Endometrium (tissue), 2 donors: ENCODE results near the gene ZCCHC12.
A peak's percentile ranks its signal among the peaks of the same experiment; 100 is the strongest.
"Not testable (repeated sequence)": the region's sequence is repeated elsewhere in the genome, so short reads cannot be mapped to it uniquely, and the experiment has no call there.

ENCODE experiments used
- FAIRE-seq: peaks from 2 replicates; lab custom pipeline; 2012; peaks lifted over from hg19 to GRCh38; lab: Jason Lieb, UNC
- donor health status: control.
- donor health status: control.

The ZCCHC12 gene

GRCh38 chrX:118823263-118824172 lies at the start of gene ZCCHC12:
ZCCHC12 (plus strand) TSS chrX:118823824; CDS start chrX:118825245, 1,421 bp downstream.
- no peak for FAIRE-seq

GRCh38 chrX:118779581-118779980 lies 44.0 kb upstream of the ZCCHC12 start:
- no peak for FAIRE-seq

GRCh38 chrX:118780509-118780908 lies 43.1 kb upstream of the ZCCHC12 start:
- no peak for FAIRE-seq

GRCh38 chrX:118780911-118781310 lies 42.7 kb upstream of the ZCCHC12 start:
- no peak for FAIRE-seq

GRCh38 chrX:118795528-118796280 lies 27.9 kb upstream of the ZCCHC12 start:
- peak; percentile 79 for FAIRE-seq

- FAIRE-seq, result no peak
Observed at GRCh38 chrX:118802857-118803256, 20.8 kb upstream of the ZCCHC12 start.

- no peak for FAIRE-seq
Observed at GRCh38 chrX:118807151-118808017, 16.2 kb upstream of the ZCCHC12 start.

GRCh38 chrX:118817257-118817656 lies 6.4 kb upstream of the ZCCHC12 start:
- not testable (repeated sequence) for FAIRE-seq

- FAIRE-seq, result no peak
Observed at GRCh38 chrX:118824173-118824730, 628 bp downstream of the ZCCHC12 start.

GRCh38 chrX:118825227-118825626 lies 1.6 kb downstream of the ZCCHC12 start:
- FAIRE-seq, result no peak

GRCh38 chrX:118839334-118839958 lies 15.8 kb downstream of the ZCCHC12 start:
- FAIRE-seq, result no peak

- peak; percentile 57 for FAIRE-seq
Observed at GRCh38 chrX:118847676-118848075, 24.1 kb downstream of the ZCCHC12 start.

- no peak for FAIRE-seq
Observed at GRCh38 chrX:118853596-118853995, 30.0 kb downstream of the ZCCHC12 start.

GRCh38 chrX:118855681-118856310 lies 32.2 kb downstream of the ZCCHC12 start:
- no peak for FAIRE-seq

GRCh38 chrX:118857006-118857405 lies 33.4 kb downstream of the ZCCHC12 start:
- no peak for FAIRE-seq

GRCh38 chrX:118861338-118861737 lies 37.7 kb downstream of the ZCCHC12 start:
- no peak for FAIRE-seq

GRCh38 chrX:118862091-118862490 lies 38.5 kb downstream of the ZCCHC12 start:
- no peak for FAIRE-seq

- FAIRE-seq, result no peak
Observed at GRCh38 chrX:118862979-118863378, 39.4 kb downstream of the ZCCHC12 start.

GRCh38 chrX:118864063-118864635 lies 40.5 kb downstream of the ZCCHC12 start:
- no peak for FAIRE-seq

GRCh38 chrX:118865231-118865630 lies 41.6 kb downstream of the ZCCHC12 start:
- FAIRE-seq, result no peak
